T-helper 2 cell treated with Interferon-gamma antibody and Interleukin-4, amounts not matched to agents 5 μg/mL and 100 μg/mL, for 36 hours (primary cell): ENCODE measurements around the gene RIPK3.
"Not testable (repeated sequence)": the region's sequence is repeated elsewhere in the genome, so short reads cannot be mapped to it uniquely, and the experiment has no call there.

ENCODE experiments used
- DNase-seq: peaks from one replicate; pipeline ENCODE4 v3.0.0; 2021; ENCODE audit warnings: low spot score
- H3K27ac Mint-ChIP-seq: one replicate; pipeline ENCODE4 v1.8.0; 2021; ENCODE audit warnings: mild to moderate bottlenecking, mixed read lengths
- H3K27me3 Mint-ChIP-seq: one replicate; pipeline ENCODE4 v1.8.0; 2021; ENCODE audit warnings: low read depth, mixed read lengths
- H3K36me3 Mint-ChIP-seq: one replicate; pipeline ENCODE4 v1.8.0; 2021; ENCODE audit warnings: low read depth, mixed read lengths
- H3K4me1 Mint-ChIP-seq: one replicate; pipeline ENCODE4 v1.8.0; 2021; ENCODE audit warnings: low read depth, mixed read lengths
- H3K4me3 Mint-ChIP-seq: one replicate; pipeline ENCODE4 v1.8.0; 2022; ENCODE audit warnings: mild to moderate bottlenecking, moderate library complexity, mixed read lengths
- H3K9me3 Mint-ChIP-seq: one replicate; pipeline ENCODE4 v1.8.0; 2021; ENCODE audit warnings: mixed read lengths

Gene RIPK3

GRCh38 chr14:24377657-24378056 lies 37.9 kb upstream of the RIPK3 start:
- Mint-ChIP-seq H3K9me3 (no peaks in the 10 kb centered on the region), H3K27me3 (peaks cover 8% of the 10 kb centered on the region), H3K4me3 (no peak overlapping the region), H3K36me3 (no peaks in the 10 kb centered on the region), H3K4me1 (no peaks in the 10 kb centered on the region), H3K27ac (no peak overlapping the region)
- DNase-seq, result no peak

- no peak for DNase-seq
- H3K4me1 Mint-ChIP-seq, result no peaks in the 10 kb centered on the region
- no peak overlapping the region for H3K4me3 Mint-ChIP-seq
- peaks cover 8% of the 10 kb centered on the region for H3K27me3 Mint-ChIP-seq
- no peaks in the 10 kb centered on the region for H3K9me3 Mint-ChIP-seq
- H3K36me3 Mint-ChIP-seq, result no peaks in the 10 kb centered on the region
- no peak overlapping the region for H3K27ac Mint-ChIP-seq
Measured at GRCh38 chr14:24377126-24377525, 37.3 kb upstream of the RIPK3 start.

- no peak for DNase-seq
- Mint-ChIP-seq H3K4me3 (no peak overlapping the region), H3K27me3 (peaks cover 9% of the 10 kb centered on the region), H3K36me3 (no peaks in the 10 kb centered on the region), H3K4me1 (no peaks in the 10 kb centered on the region), H3K9me3 (no peaks in the 10 kb centered on the region), H3K27ac (no peak overlapping the region)
Measured at GRCh38 chr14:24376448-24377070, 36.8 kb upstream of the RIPK3 start.

GRCh38 chr14:24372701-24373416 lies 33.1 kb upstream of the RIPK3 start:
- no peak overlapping the region for H3K27ac Mint-ChIP-seq
- H3K4me3 Mint-ChIP-seq, result no peak overlapping the region
- H3K27me3 Mint-ChIP-seq, result peaks cover 27% of the 10 kb centered on the region
- peaks cover 1% of the 10 kb centered on the region for H3K4me1 Mint-ChIP-seq
- no peaks in the 10 kb centered on the region for H3K9me3 Mint-ChIP-seq
- no peaks in the 10 kb centered on the region for H3K36me3 Mint-ChIP-seq
- no peak for DNase-seq

- not testable (repeated sequence) for H3K27ac Mint-ChIP-seq, H3K9me3 Mint-ChIP-seq, H3K4me3 Mint-ChIP-seq, H3K4me1 Mint-ChIP-seq, DNase-seq, H3K36me3 Mint-ChIP-seq
- H3K27me3 Mint-ChIP-seq, result peaks cover 39% of the 10 kb centered on the region
Measured at GRCh38 chr14:24371605-24372004, 31.8 kb upstream of the RIPK3 start.

- H3K27me3 Mint-ChIP-seq, result peaks cover 45% of the 10 kb centered on the region
- H3K9me3 Mint-ChIP-seq, result no peaks in the 10 kb centered on the region
- no peak overlapping the region for H3K27ac Mint-ChIP-seq
- H3K4me1 Mint-ChIP-seq, result peaks cover 13% of the 10 kb centered on the region
- DNase-seq, result no peak
- H3K4me3 Mint-ChIP-seq, result no peak overlapping the region
- H3K36me3 Mint-ChIP-seq, result no peaks in the 10 kb centered on the region
Measured at GRCh38 chr14:24370748-24371147, 31.0 kb upstream of the RIPK3 start.

- H3K27me3 Mint-ChIP-seq, result peaks cover 47% of the 10 kb centered on the region
- H3K36me3 Mint-ChIP-seq, result no peaks in the 10 kb centered on the region
- DNase-seq, result no peak
Measured at GRCh38 chr14:24369907-24370687, 30.3 kb upstream of the RIPK3 start.

GRCh38 chr14:24369463-24369862 lies 29.7 kb upstream of the RIPK3 start:
- Mint-ChIP-seq H3K36me3 (no peaks in the 10 kb centered on the region), H3K9me3 (no peaks in the 10 kb centered on the region), H3K4me1 (peaks cover 18% of the 10 kb centered on the region), H3K4me3 (no peak overlapping the region), H3K27me3 (peaks cover 50% of the 10 kb centered on the region), H3K27ac (no peak overlapping the region)
- DNase-seq, result no peak

More at GRCh38 chr14:24369907-24370687, 30.3 kb upstream of the RIPK3 start:
- H3K9me3 Mint-ChIP-seq, result no peaks in the 10 kb centered on the region
- H3K27ac Mint-ChIP-seq, result no peak overlapping the region
- H3K4me3 Mint-ChIP-seq, result no peak overlapping the region
- peaks cover 18% of the 10 kb centered on the region for H3K4me1 Mint-ChIP-seq

- H3K4me1 Mint-ChIP-seq, result peaks cover 18% of the 10 kb centered on the region
- no peak for DNase-seq
- H3K4me3 Mint-ChIP-seq, result no peak overlapping the region
- no peaks in the 10 kb centered on the region for H3K36me3 Mint-ChIP-seq
- no peaks in the 10 kb centered on the region for H3K9me3 Mint-ChIP-seq
- peaks cover 50% of the 10 kb centered on the region for H3K27me3 Mint-ChIP-seq
- H3K27ac Mint-ChIP-seq, result no peak overlapping the region
Measured at GRCh38 chr14:24368562-24369252, 28.9 kb upstream of the RIPK3 start.

- no peak overlapping the region for H3K27ac Mint-ChIP-seq
- H3K4me3 Mint-ChIP-seq, result no peak overlapping the region
- H3K36me3 Mint-ChIP-seq, result no peaks in the 10 kb centered on the region
Measured at GRCh38 chr14:24368212-24368561, 28.4 kb upstream of the RIPK3 start.

GRCh38 chr14:24367514-24368211 lies 27.9 kb upstream of the RIPK3 start, which contains the start of gene NFATC4:
NFATC4 (plus strand) TSS chr14:24368184; CDS start chr14:24368341, 157 bp downstream.
- H3K4me3 Mint-ChIP-seq, result peak within 1 kb of the TSS; percentile 48
- no peak within 1 kb of the TSS for H3K27ac Mint-ChIP-seq
- H3K4me1 Mint-ChIP-seq, result peaks cover 18% of the 10 kb centered on the region
- no peaks in the 10 kb centered on the region for H3K9me3 Mint-ChIP-seq
- peaks cover 60% of the 10 kb centered on the region for H3K27me3 Mint-ChIP-seq
- no peak for DNase-seq
- H3K36me3 Mint-ChIP-seq, result no peaks in the 10 kb centered on the region

More at GRCh38 chr14:24368212-24368561, 28.4 kb upstream of the RIPK3 start:
- Mint-ChIP-seq H3K27me3 (peaks cover 55% of the 10 kb centered on the region), H3K4me1 (peaks cover 18% of the 10 kb centered on the region), H3K9me3 (no peaks in the 10 kb centered on the region)
- no peak for DNase-seq

GRCh38 chr14:24366721-24367513 lies 27.1 kb upstream of the RIPK3 start:
- Mint-ChIP-seq H3K27me3 (peaks cover 62% of the 10 kb centered on the region), H3K4me1 (peaks cover 18% of the 10 kb centered on the region), H3K36me3 (no peaks in the 10 kb centered on the region), H3K4me3 (peak overlapping the region; percentile 27), H3K9me3 (no peaks in the 10 kb centered on the region), H3K27ac (no peak overlapping the region)
- no peak for DNase-seq

- Mint-ChIP-seq H3K27me3 (peaks cover 65% of the 10 kb centered on the region), H3K36me3 (no peaks in the 10 kb centered on the region), H3K4me1 (peaks cover 18% of the 10 kb centered on the region), H3K9me3 (no peaks in the 10 kb centered on the region), H3K4me3 (no peak overlapping the region), H3K27ac (no peak overlapping the region)
- DNase-seq, result no peak
Measured at GRCh38 chr14:24366413-24366720, 26.6 kb upstream of the RIPK3 start.
